Ishikawa (cell line): ENCODE measurements around the gene CALN1.

Source experiments
- EP300 ChIP-seq: IDR thresholded peaks from 2 replicates; pipeline ENCODE4 v1.6.1; 2012; ENCODE audit warnings: borderline replicate concordance
- FOXM1 ChIP-seq: IDR thresholded peaks from 2 replicates; pipeline ENCODE4 v1.6.1; 2012; ENCODE audit warnings: low read depth, borderline replicate concordance
- NFIC ChIP-seq: IDR thresholded peaks from 2 replicates; pipeline ENCODE4 v1.6.1; 2012
- RAD21 ChIP-seq: IDR thresholded peaks from 2 replicates; pipeline ENCODE4 v1.6.1; 2012; ENCODE audit warnings: low read depth

- TF ChIP-seq NFIC: no peak
- no peak for TF ChIP-seq FOXM1
- TF ChIP-seq RAD21: no peak
- no peak for TF ChIP-seq EP300
Observed at GRCh38 chr7:72042855-72043254, 369.3 kb downstream of the CALN1 start.
